HG03108 (cell line): ENCODE results near the gene PARP12.

Source experiments
- ATAC-seq: cut with Tn5 transposase; IDR thresholded peaks from one replicate; pipeline ENCODE4 v1.9.1; 2021; ENCODE audit warnings: moderate library complexity; ENCODE audit not compliant: unreplicated experiment

PARP12 gene

GRCh38 chr7:140035400-140036223, 27.1 kb downstream of the PARP12 start:
- ATAC-seq, result no peak

- ATAC-seq, result no peak
Measured at GRCh38 chr7:140034421-140034820, 28.3 kb downstream of the PARP12 start.

GRCh38 chr7:140033779-140034363, 28.9 kb downstream of the PARP12 start:
- ATAC-seq, result no peak

- ATAC-seq, result no peak
Measured at GRCh38 chr7:140033036-140033435, 29.7 kb downstream of the PARP12 start.

- no peak for ATAC-seq
Measured at GRCh38 chr7:140031364-140031763, 31.4 kb downstream of the PARP12 start.

- no peak for ATAC-seq
Measured at GRCh38 chr7:140029072-140029471, 33.7 kb downstream of the PARP12 start.

GRCh38 chr7:140028311-140028710, 34.4 kb downstream of the PARP12 start:
- ATAC-seq, result no peak

- ATAC-seq, result no peak
Measured at GRCh38 chr7:140027858-140028257, 34.9 kb downstream of the PARP12 start.

GRCh38 chr7:140026935-140027334, 35.8 kb downstream of the PARP12 start:
- no peak for ATAC-seq

GRCh38 chr7:140025814-140026433, 36.8 kb downstream of the PARP12 start:
- no peak for ATAC-seq

GRCh38 chr7:140025241-140025640, 37.5 kb downstream of the PARP12 start:
- ATAC-seq, result no peak

- ATAC-seq, result no peak
Measured at GRCh38 chr7:140024585-140024984, 38.2 kb downstream of the PARP12 start.

- no peak for ATAC-seq
Measured at GRCh38 chr7:140023728-140024127, 39.0 kb downstream of the PARP12 start.

- ATAC-seq, result no peak
Measured at GRCh38 chr7:140022582-140023211, 40.1 kb downstream of the PARP12 start.

- no peak for ATAC-seq
Measured at GRCh38 chr7:140021603-140022002, 41.1 kb downstream of the PARP12 start.

GRCh38 chr7:140019606-140020005, 43.1 kb downstream of the PARP12 start:
- ATAC-seq, result no peak

GRCh38 chr7:140019172-140019571, 43.6 kb downstream of the PARP12 start:
- ATAC-seq, result no peak

GRCh38 chr7:140018125-140019043, 44.4 kb downstream of the PARP12 start:
- no peak for ATAC-seq

GRCh38 chr7:140017543-140017942, 45.2 kb downstream of the PARP12 start:
- no peak for ATAC-seq

GRCh38 chr7:140017034-140017433, 45.7 kb downstream of the PARP12 start:
- ATAC-seq, result no peak

- no peak for ATAC-seq
Measured at GRCh38 chr7:140016540-140016939, 46.2 kb downstream of the PARP12 start.
